ENCODE data around the gene C1QTNF3.
A peak's percentile ranks its signal among the peaks of the same experiment; 100 is the strongest.

The C1QTNF3 gene

GRCh38 chr5:34002629-34003328 is 40.2 kb downstream of the C1QTNF3 start:
- Mint-ChIP-seq H3K27ac (no peak overlapping the region), H3K9me3 (no peaks in the 10 kb centered on the region), H3K4me3 (no peak overlapping the region), H3K36me3 (peaks cover 25% of the 10 kb centered on the region), H3K4me1 (peaks cover 32% of the 10 kb centered on the region)
- ATAC-seq (peak; percentile 25), DNase-seq (ENCODE audit: low spot score in 2 of 2) (no peak)

DNA sequence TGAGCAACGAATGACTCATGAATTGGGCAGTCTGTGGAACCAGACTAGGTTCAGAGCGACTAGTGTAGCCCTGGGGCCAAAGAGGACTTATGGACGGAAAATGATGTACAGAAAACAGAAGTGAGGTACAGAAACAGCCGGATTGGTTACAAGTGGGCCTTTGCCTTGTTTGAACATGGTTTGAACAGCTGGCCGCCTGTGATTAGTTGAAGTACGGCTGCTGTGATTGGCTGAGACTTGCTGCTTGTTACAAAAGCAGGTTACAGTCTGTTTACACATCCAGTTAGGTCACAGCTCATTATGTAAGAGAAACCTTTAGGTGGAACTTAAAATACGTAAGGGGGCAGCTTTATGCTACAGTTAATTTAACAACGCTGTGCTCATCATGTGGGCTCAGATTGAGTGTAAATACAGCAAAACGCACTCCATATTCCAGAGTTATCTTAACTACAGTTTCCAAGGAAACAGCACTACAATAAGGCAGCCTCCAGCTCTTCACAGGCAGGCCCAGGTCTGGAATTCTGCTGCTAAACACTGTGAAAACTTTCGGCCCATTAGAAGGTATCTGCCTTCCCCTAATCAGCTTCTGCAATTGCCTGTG is 41.7 kb downstream of the C1QTNF3 start:
- Mint-ChIP-seq H3K27ac (no peak overlapping the region), H3K4me3 (no peak overlapping the region), H3K36me3 (peaks cover 32% of the 10 kb centered on the region), H3K9me3 (no peaks in the 10 kb centered on the region), H3K4me1 (peaks cover 28% of the 10 kb centered on the region)
- no peak for ATAC-seq
- DNase-seq (ENCODE audit: low spot score in 2 of 2) = no peak

DNA sequence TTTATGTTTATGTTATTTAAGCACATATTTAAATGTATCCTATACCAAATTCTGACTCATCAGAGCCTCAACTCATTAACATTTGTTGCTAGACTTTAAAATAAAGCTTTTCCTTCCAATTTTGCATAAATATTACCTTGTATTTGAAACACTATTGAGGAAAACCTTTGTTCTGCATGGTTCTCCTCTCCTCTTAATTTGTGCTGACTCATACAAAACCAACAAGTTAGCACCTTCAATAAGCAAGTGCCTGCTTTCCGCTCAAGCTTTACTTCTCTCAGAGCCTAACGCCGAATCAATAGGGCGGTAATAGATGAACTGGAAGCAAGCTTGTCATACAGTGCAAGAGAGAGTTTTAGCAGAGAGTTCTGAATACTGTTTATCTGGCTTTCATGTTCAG is 43.0 kb downstream of the C1QTNF3 start:
- H3K36me3 Mint-ChIP-seq = peaks cover 42% of the 10 kb centered on the region
- no peaks in the 10 kb centered on the region for H3K9me3 Mint-ChIP-seq
- ATAC-seq (no peak), DNase-seq (ENCODE audit: low spot score in 2 of 2) (no peak)
- peaks cover 26% of the 10 kb centered on the region for H3K4me1 Mint-ChIP-seq
- no peak overlapping the region for H3K4me3 Mint-ChIP-seq
- no peak overlapping the region for H3K27ac Mint-ChIP-seq

- H3K4me1 Mint-ChIP-seq = peaks cover 26% of the 10 kb centered on the region
- H3K27ac Mint-ChIP-seq = peak overlapping the region; percentile 78
- H3K4me3 Mint-ChIP-seq = no peak overlapping the region
- H3K36me3 Mint-ChIP-seq = peaks cover 42% of the 10 kb centered on the region
- H3K9me3 Mint-ChIP-seq = no peaks in the 10 kb centered on the region
- ATAC-seq (peak; percentile 70), DNase-seq (ENCODE audit: low spot score in 2 of 2) (no peak)
Measured at GRCh38 chr5:33997331-33997983, 45.6 kb downstream of the C1QTNF3 start.

GRCh38 chr5:33995865-33996264 is 47.1 kb downstream of the C1QTNF3 start:
- ATAC-seq (no peak), DNase-seq (ENCODE audit: low spot score in 2 of 2) (no peak)
- H3K4me3 Mint-ChIP-seq = no peak overlapping the region
- peaks cover 25% of the 10 kb centered on the region for H3K4me1 Mint-ChIP-seq
- no peaks in the 10 kb centered on the region for H3K9me3 Mint-ChIP-seq
- peaks cover 41% of the 10 kb centered on the region for H3K36me3 Mint-ChIP-seq
- H3K27ac Mint-ChIP-seq = no peak overlapping the region

DNA sequence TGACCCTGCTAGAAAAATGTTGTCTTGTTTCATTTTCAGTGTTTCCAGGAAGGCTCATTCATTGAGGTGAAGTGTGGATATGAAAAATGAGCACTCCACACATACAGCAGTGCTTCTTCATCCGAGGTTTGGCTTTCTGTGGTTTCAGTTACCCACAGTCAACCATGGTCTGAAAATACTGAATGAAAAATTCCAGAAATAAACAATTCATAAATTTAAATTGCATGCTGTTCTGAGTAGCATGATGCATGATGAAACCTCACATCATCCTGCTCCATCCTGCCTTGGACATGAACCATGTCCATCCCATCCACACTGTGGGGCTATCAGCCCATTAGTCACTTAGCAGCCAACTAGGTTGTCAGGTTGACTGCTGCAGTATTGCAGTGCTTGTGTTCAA is 48.2 kb downstream of the C1QTNF3 start:
- H3K4me3 Mint-ChIP-seq = peak overlapping the region; percentile 5
- H3K27ac Mint-ChIP-seq = peak overlapping the region; percentile 78
- ATAC-seq (peak; percentile 88), DNase-seq (ENCODE audit: low spot score in 2 of 2) (peak in 1 of 2 donors; percentile 57)
- H3K9me3 Mint-ChIP-seq = no peaks in the 10 kb centered on the region
- peaks cover 25% of the 10 kb centered on the region for H3K4me1 Mint-ChIP-seq
- peaks cover 41% of the 10 kb centered on the region for H3K36me3 Mint-ChIP-seq

DNA sequence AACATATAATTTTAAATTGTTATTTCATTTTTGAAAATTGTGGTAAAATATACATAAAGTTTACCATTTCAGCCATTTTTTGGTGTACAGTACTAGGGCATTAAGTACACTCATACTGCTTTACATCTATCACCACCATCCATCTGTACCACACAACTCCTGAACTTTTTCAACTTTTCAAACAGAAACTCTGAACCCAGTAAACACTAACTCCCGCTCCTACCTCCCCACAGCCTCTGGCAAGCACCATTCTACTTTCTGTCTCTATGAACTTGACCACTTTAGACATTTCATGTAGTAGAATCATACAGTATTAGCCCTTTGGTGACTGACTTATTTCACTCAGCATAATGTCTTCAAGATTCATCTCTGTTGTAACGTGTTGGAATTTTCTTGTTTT is 50.1 kb downstream of the C1QTNF3 start:
- no peak overlapping the region for H3K27ac Mint-ChIP-seq
- DNase-seq (ENCODE audit: low spot score in 2 of 2) (no peak), ATAC-seq (no peak)
- peaks cover 25% of the 10 kb centered on the region for H3K4me1 Mint-ChIP-seq
- H3K9me3 Mint-ChIP-seq = no peaks in the 10 kb centered on the region
- H3K4me3 Mint-ChIP-seq = no peak overlapping the region
- H3K36me3 Mint-ChIP-seq = peaks cover 53% of the 10 kb centered on the region

- Mint-ChIP-seq H3K4me1 (no peaks in the 10 kb centered on the region), H3K36me3 (peaks cover 23% of the 10 kb centered on the region), H3K4me3 (no peak overlapping the region), H3K27ac (no peak overlapping the region), H3K9me3 (no peaks in the 10 kb centered on the region)
- ATAC-seq = no peak
- DNase-seq (ENCODE audit: low spot score in 2 of 2) = no peak
Measured at GRCh38 chr5:33985447-33985846, 57.6 kb downstream of the C1QTNF3 start.

- ATAC-seq (no peak), DNase-seq (ENCODE audit: low spot score in 2 of 2) (no peak)
- Mint-ChIP-seq H3K4me1 (no peaks in the 10 kb centered on the region), H3K27ac (no peak within 1 kb of the TSS), H3K36me3 (peaks cover 23% of the 10 kb centered on the region), H3K9me3 (no peaks in the 10 kb centered on the region), H3K4me3 (no peak within 1 kb of the TSS)
Measured at GRCh38 chr5:33984671-33985124, 58.3 kb downstream of the C1QTNF3 start, which contains the start of gene SLC45A2. TSS of gene SLC45A2 (minus strand) at chr5:33984693. CDS start at chr5:33984583, 110 bp downstream.

DNA sequence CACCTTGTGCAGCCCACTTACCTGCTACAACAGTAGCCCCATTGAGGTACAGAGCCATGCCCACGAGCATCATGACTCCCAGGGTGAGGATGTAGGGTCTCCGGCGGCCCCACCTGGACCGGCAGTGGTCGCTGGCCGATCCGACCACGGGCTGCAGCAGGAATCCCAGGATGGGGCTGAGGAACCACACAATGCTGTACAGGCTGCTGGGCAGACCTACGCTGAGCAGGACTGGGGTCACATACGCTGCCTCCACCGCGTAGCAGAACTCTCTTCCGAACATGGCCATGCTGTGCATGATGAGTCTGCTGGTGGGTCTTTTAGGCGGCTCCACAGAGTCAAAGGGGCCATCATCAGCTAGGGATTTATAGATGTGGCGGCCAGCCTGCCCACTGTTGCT is 58.8 kb downstream of the C1QTNF3 start:
- Mint-ChIP-seq H3K4me1 (no peaks in the 10 kb centered on the region), H3K27ac (no peak overlapping the region), H3K4me3 (no peak overlapping the region), H3K36me3 (peaks cover 20% of the 10 kb centered on the region), H3K9me3 (no peaks in the 10 kb centered on the region)
- ATAC-seq = no peak
- no peak for DNase-seq (ENCODE audit: low spot score in 2 of 2)

DNA sequence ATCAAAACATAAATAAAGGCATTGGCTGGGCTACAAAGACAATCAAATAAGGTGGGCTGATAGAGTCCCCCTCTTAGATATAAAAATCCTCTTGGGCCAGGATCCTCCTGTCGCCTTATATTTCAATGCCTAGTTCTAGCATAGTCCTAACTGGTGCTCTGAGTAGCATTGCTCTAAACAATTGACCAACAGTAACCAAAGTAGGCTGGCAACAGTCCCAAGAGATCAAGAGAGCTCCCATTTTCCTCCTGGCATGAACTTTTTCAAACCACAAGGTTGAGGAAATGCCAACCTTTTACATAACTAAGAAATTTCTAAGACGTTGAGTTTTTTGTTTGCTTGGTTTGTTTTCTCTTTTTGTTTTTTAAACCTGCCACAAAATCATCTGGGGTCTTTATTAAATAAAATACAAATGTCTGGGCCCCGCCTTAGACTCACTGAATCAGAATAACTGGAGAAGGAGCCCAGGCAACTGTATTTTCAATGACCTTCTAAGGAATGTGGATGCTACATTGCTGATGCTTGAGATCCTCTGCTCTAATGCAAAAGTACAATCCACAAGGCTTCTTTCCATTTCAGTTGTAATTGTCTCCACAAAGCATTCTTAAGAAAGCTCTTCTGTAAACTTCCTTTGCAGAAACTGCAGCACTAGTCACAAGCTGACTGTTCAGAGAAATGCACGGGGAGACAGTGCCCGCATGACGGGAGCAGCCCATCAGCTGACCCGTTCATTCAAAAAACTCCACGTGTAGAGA is 61.4 kb downstream of the C1QTNF3 start:
- Mint-ChIP-seq H3K4me1 (no peaks in the 10 kb centered on the region), H3K4me3 (no peak overlapping the region), H3K9me3 (no peaks in the 10 kb centered on the region), H3K36me3 (no peaks in the 10 kb centered on the region), H3K27ac (no peak overlapping the region)
- DNase-seq (ENCODE audit: low spot score in 2 of 2) = no peak
- ATAC-seq = no peak

- no peak overlapping the region for H3K4me3 Mint-ChIP-seq
- H3K27ac Mint-ChIP-seq = no peak overlapping the region
- no peaks in the 10 kb centered on the region for H3K36me3 Mint-ChIP-seq
- H3K9me3 Mint-ChIP-seq = no peaks in the 10 kb centered on the region
- no peak for DNase-seq (ENCODE audit: low spot score in 2 of 2)
- H3K4me1 Mint-ChIP-seq = no peaks in the 10 kb centered on the region
- ATAC-seq = no peak
Measured at GRCh38 chr5:33980030-33980429, 63.0 kb downstream of the C1QTNF3 start.

- Mint-ChIP-seq H3K4me3 (no peak overlapping the region), H3K9me3 (no peaks in the 10 kb centered on the region), H3K27ac (no peak overlapping the region), H3K36me3 (no peaks in the 10 kb centered on the region), H3K4me1 (no peaks in the 10 kb centered on the region)
- no peak for ATAC-seq
- DNase-seq (ENCODE audit: low spot score in 2 of 2) = no peak
Measured at GRCh38 chr5:33978306-33978705, 64.7 kb downstream of the C1QTNF3 start.

DNA sequence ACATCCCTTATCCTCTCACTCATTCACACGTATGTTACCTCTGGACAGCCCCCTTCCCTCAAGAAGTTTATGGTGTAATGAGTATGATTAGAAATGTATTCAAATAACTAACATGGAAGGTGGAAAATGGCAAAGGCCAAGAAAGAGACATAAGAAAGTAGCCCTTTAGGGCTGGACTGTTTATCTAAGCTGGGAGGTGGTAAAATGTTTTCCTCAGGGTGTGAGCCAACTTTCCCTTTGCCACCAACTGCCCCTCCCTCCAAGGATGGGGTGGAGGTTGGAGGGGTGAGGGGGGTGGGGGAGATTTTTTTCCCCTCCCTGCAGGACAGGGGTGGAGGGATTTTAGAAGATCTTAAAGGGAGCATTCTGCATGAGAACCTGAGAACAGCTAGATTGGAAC is 66.7 kb downstream of the C1QTNF3 start:
- Mint-ChIP-seq H3K27ac (no peak overlapping the region), H3K4me3 (no peak overlapping the region), H3K4me1 (no peaks in the 10 kb centered on the region), H3K9me3 (no peaks in the 10 kb centered on the region), H3K36me3 (no peaks in the 10 kb centered on the region)
- ATAC-seq (no peak), DNase-seq (ENCODE audit: low spot score in 2 of 2) (no peak)

DNA sequence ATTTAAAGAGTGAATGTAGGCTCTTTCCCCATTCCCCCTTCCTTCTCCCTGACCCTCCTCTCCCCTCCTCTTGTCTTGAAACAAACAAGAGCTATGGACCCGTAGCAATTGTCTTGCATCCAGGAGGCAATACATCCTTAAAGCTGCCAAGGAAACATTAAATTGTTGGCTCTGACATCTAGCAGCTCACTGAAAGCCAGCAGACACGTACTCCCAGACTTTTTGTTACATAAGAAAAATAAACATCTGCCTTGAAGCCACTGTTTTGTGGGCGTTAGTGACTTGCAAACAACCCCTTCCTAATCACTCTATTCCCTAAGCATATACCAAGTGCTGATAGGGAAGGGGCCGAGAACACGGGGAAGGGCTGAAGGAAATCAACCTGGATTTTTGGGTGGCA is 67.2 kb downstream of the C1QTNF3 start:
- Mint-ChIP-seq H3K36me3 (no peaks in the 10 kb centered on the region), H3K4me3 (no peak overlapping the region), H3K4me1 (no peaks in the 10 kb centered on the region), H3K9me3 (no peaks in the 10 kb centered on the region), H3K27ac (no peak overlapping the region)
- DNase-seq (ENCODE audit: low spot score in 2 of 2) = no peak
- no peak for ATAC-seq

Data from stimulated activated effector memory CD8-positive, alpha-beta T cell treated with anti-CD3 and anti-CD28 coated beads, Interleukin-12 subunit alpha, Interleukin-12 subunit beta, amount 100 ng/mL, for 72 hours (primary cell).